T-helper 17 cell (primary cell): Measurements from ENCODE around the gene DTNBP1. TPM values are rescaled to one million over a fixed set of nuclear protein-coding genes. Genes with fewer than 3 reads are reported as not detected.

Experiments used
- ATAC-seq: fragments of 150-1000 bp; cut with Tn5 transposase; 2 replicates; pipeline ENCODE4 v1.10.0; 2021; ENCODE audit warnings: mild to moderate bottlenecking, moderate library complexity
- DNase-seq, 3 donors: peaks; one replicate each; pipeline versions ENCODE4 v3.0.0 to v3.0.0-alpha.2; 2020 to 2021
- H3K9me3 ChIP-seq: one replicate; pipeline ENCODE4 v1.7.0; 2013; ENCODE audit warnings: low read length, mild to moderate bottlenecking; ENCODE audit not compliant: control insufficient read depth, poor library complexity, severe bottlenecking
- H3K27ac Mint-ChIP-seq: one replicate; pipeline ENCODE4 v1.8.0; 2022; ENCODE audit warnings: mild to moderate bottlenecking, moderate library complexity, mixed read lengths
- H3K27me3 Mint-ChIP-seq: one replicate; pipeline ENCODE4 v1.8.0; 2022; ENCODE audit warnings: mixed read lengths
- H3K36me3 Mint-ChIP-seq: one replicate; pipeline ENCODE4 v1.8.0; 2022; ENCODE audit warnings: low read depth, mixed read lengths
- H3K4me1 Mint-ChIP-seq: one replicate; pipeline ENCODE4 v1.8.0; 2022; ENCODE audit warnings: mild to moderate bottlenecking, mixed read lengths
- H3K4me3 Mint-ChIP-seq: one replicate; pipeline ENCODE4 v1.8.0; 2022; ENCODE audit warnings: mild to moderate bottlenecking, moderate library complexity, mixed read lengths
- total RNA-seq, 4 donors: library from RNA in 2 of 4; stranded (reverse) in 2 of 4; gene quantifications; one replicate each; pipeline ENCODE4 v1.2.3 and lab custom pipeline; 2022 to 2026

DTNBP1 gene
- total RNA-seq, 2 donors from 2014 or later = 16.1 to 18.4 TPM

DNA sequence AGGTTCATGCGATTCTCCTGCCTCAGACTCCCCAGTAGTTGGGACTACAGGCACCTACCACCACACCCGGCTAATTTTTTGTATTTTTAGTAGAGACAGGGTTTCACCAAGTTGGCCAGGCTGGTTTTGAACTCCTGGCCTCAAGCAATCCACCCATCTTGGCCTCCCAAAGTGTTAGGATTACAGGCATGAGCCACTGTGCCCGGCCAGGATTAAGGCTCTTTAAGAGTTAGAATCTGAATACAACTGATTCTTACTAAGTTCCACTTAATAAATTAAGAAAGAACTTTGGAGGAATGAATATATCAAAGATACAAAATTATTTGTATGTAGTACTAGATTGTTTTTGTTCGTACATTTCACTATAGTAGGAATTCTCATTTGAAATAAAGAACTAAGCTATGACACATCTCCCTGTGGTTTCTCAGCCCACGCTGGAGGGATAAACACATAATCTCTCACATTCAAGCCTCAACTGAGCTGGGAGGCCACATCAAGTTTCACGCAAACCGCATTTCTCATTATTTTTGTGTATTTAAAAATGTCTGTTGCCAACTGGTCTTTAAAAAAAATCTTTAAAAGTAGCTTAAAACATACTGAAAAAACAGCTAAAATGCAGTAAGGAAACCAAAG lies 34.2 kb downstream of the DTNBP1 start:
- H3K27me3 Mint-ChIP-seq = no peaks in the 10 kb centered on the region
- peak overlapping the region; percentile 49 for H3K27ac Mint-ChIP-seq
- no peaks in the 10 kb centered on the region for H3K9me3 ChIP-seq
- H3K4me1 Mint-ChIP-seq = peaks cover 16% of the 10 kb centered on the region
- no peak overlapping the region for H3K4me3 Mint-ChIP-seq
- ATAC-seq (peak; percentile 42), DNase-seq (no peak)
- H3K36me3 Mint-ChIP-seq = no peaks in the 10 kb centered on the region

DNA sequence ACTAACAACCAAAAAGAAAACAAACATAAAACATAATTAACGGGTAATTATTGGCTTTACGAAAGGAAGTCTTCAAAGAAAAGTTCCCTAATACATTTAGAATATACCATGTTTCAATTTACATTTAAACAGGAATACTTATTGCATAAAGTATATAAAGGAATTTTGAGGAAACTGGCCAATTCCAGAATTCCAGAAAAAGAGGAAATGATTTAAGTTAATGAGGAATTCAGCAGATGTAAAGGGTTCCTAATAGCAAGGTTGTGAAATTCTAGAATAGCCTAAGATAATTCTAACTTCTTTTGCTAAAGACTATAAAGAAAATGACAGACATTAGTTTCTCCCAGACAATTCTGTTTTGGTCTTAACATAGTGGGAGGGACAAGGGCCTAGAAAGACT lies 35.0 kb downstream of the DTNBP1 start:
- DNase-seq (no peak), ATAC-seq (no peak)
- Mint-ChIP-seq H3K36me3 (no peaks in the 10 kb centered on the region), H3K27me3 (no peaks in the 10 kb centered on the region), H3K27ac (peak overlapping the region; percentile 56), H3K4me1 (peaks cover 16% of the 10 kb centered on the region), H3K4me3 (no peak overlapping the region)
- no peaks in the 10 kb centered on the region for H3K9me3 ChIP-seq

DNA sequence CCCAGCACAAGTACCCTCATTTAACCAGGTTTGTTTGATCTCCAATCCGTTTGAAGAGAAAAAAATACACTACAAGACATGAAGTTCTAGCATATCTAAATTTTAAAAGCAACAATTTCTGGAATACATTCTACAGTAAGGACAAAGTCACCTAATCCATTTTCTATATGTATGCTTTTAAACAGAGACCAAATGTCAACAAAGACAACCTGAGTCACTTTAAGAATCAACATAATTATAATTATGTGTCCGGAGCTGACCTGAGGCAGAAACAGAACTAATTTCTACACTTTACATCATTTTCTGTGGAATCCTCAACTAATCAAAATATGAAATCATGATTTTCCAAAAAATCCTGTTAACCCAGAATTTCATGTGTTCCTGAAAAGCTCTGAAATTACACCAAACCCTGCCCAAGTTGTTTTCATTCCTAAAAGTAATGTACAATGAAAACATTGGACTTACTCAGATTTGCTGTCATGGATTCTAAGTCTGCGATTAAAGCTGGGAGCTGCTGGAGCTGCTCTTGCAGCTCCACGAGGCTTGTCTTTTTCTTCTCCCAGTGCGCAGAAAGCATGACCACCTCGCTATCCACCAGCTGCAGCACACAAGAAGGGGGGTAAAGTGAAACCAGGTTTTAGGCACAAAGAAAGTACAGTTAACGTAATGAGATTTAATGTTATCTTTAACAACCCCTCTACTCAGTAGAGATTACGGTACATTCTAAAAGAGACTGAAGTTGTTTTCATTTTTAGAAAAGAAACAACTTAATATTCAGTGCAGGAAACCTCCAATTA lies 35.8 kb downstream of the DTNBP1 start:
- H3K4me1 Mint-ChIP-seq = peaks cover 16% of the 10 kb centered on the region
- no peaks in the 10 kb centered on the region for H3K9me3 ChIP-seq
- no peak for DNase-seq
- H3K4me3 Mint-ChIP-seq = no peak overlapping the region
- no peaks in the 10 kb centered on the region for H3K36me3 Mint-ChIP-seq
- no peaks in the 10 kb centered on the region for H3K27me3 Mint-ChIP-seq
- ATAC-seq = no peak
- peak overlapping the region; percentile 56 for H3K27ac Mint-ChIP-seq

DNA sequence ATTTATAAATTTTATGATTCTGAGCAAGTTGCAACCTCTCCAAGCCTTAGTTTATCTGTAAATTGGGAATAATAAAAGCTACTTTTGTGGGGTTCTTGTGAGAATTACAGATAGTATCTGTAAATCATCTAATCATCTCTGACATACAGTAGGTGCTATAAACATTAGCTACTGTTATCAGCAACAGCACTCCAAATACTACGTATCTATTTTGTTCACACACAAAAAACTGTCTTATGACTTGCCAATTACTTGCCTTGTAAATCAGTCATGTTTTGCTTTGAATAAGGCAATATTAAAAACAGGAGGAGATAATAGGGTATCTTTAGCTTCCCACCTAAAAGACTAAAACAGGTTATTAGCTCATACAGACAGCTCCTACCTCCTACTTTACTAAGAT lies 36.7 kb downstream of the DTNBP1 start:
- no peak overlapping the region for H3K4me3 Mint-ChIP-seq
- no peak overlapping the region for H3K27ac Mint-ChIP-seq
- H3K36me3 Mint-ChIP-seq = peaks cover 3% of the 10 kb centered on the region
- no peaks in the 10 kb centered on the region for H3K27me3 Mint-ChIP-seq
- H3K4me1 Mint-ChIP-seq = peaks cover 21% of the 10 kb centered on the region
- ATAC-seq (no peak), DNase-seq (no peak)
- H3K9me3 ChIP-seq = no peaks in the 10 kb centered on the region

DNA sequence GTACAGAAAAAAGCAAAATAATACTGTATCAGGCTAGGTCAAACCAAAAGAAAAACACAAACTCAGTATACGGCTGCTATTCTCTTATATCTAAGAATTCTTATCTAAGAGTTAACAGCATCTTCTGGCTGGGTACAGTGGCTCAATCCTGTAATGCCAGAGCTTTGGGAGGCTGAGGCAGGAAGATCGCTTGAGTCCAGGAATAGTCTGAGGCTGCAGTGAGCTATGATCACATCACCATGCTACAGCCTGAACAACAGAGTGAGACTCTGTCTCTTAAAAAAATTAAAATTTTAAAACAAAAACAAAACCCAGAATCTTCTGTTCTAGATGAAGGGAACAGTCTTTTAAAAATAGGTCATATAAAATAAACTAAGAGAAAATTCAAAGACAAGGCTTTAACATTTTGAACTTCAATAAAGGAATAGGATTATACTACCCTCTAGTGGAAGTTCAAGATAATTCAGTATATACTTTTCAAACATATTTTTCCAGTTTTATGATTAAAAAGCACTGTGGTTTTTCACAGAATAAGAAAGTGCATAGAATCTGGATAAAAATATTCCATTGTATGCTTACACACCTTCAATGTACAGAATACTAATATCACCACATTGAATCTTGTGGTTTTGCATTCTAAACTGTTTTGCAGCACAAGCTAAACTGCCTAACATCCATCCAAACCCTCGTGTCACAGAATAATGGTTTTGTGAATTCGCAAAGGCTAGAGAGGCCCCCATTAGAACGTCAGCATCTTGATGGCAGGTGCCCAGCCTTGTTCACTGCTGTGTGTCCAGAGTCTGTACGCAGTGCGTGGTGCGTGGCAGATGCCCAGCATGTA lies 39.3 kb downstream of the DTNBP1 start:
- no peak overlapping the region for H3K27ac Mint-ChIP-seq
- no peaks in the 10 kb centered on the region for H3K9me3 ChIP-seq
- no peak overlapping the region for H3K4me3 Mint-ChIP-seq
- peaks cover 3% of the 10 kb centered on the region for H3K36me3 Mint-ChIP-seq
- H3K27me3 Mint-ChIP-seq = no peaks in the 10 kb centered on the region
- ATAC-seq (no peak), DNase-seq (no peak)
- peaks cover 20% of the 10 kb centered on the region for H3K4me1 Mint-ChIP-seq

DNA sequence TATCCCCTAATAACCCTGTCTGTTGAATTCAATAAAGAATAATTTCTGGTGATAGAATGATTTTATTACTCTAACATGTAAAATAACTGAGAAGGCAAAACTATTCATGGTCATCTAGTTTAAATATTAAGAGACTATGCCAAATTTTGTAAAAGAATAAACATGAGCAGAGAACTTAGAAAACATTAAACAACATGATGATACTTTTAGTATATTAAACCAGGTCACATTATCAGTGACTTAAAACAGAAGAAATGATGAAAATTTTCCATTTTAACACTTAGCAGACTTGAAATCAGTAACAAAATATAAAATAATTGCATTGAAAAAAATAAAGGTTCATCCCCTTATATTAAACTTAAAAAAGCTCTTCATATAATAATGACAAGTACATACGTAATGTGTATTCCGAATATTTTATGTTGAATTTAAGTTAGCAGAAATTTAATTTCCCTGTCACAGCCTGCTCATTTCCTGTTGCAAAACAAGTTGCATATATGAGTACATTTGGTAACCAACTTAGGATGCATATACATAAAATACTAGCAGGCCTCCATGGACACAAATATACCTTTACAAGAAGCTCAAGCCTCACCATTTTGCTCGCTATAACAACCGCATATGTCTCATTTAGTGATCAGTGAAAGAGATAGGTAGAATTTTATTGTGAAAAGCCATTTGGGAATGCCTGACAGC lies 40.6 kb downstream of the DTNBP1 start:
- no peaks in the 10 kb centered on the region for H3K9me3 ChIP-seq
- DNase-seq = no peak
- Mint-ChIP-seq H3K27me3 (no peaks in the 10 kb centered on the region), H3K4me1 (peaks cover 22% of the 10 kb centered on the region), H3K27ac (no peak overlapping the region), H3K36me3 (peaks cover 3% of the 10 kb centered on the region), H3K4me3 (no peak overlapping the region)
- ATAC-seq = no peak

DNA sequence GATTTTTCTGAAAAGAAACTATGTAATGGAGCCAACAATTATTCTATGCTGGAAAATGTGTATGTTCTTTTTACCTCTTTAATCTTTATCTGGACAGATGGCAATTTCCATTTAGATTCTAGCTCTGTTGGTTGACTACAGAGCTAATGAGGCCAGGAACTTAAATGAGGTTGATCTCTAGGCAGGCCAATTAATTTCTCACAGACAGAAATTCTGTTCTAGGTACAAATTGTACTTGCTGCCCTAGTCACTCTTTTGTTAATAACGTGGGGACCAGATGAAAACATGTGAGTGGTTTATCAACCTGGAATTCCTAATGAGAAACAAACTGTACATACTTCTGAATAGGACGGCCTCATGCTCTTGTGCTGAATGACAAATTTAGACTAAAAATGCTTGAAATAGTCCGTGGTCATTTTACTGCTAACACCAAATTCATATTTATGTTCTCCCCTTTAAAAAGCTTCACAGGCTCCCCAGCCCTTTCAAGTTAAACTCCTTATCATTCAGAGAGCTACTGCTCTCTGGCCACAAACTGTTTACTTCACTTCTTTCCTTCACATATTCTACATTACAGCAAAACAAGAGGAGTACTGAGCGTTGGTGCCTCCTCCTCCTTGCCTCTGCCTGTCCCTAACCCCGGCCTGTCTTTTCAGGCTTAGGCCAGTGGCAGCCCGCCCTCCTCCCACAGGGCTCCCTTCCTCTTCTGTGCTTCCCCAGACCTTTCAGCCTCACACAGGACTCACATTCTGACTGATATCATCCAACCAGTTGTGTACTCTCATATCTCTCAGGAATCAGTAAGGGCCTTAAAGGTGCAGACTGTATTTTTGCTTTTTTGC lies 41.4 kb downstream of the DTNBP1 start:
- Mint-ChIP-seq H3K4me1 (peaks cover 23% of the 10 kb centered on the region), H3K27me3 (no peaks in the 10 kb centered on the region), H3K36me3 (peaks cover 3% of the 10 kb centered on the region), H3K27ac (no peak overlapping the region), H3K4me3 (no peak overlapping the region)
- DNase-seq (no peak), ATAC-seq (no peak)
- H3K9me3 ChIP-seq = no peaks in the 10 kb centered on the region

DNA sequence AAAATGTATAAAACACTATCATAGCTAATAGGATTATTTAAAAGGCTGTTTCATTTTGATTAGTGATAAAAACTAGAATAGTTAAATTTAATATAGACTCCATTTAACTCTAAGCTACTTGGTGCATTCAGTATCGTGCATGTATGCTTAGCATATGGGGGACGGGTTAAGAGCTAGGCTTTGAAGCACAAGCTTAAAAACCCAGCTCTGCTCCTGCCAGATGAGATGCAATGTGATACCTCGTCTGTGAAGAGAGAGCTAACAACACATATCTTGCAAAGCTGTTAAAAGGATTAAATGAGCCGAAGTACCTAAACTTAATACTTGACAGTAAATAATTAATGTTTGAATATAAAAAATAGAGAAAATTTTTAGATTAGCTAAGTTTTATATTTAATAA lies 42.2 kb downstream of the DTNBP1 start:
- Mint-ChIP-seq H3K27me3 (no peaks in the 10 kb centered on the region), H3K27ac (no peak overlapping the region), H3K4me3 (no peak overlapping the region), H3K36me3 (peaks cover 3% of the 10 kb centered on the region), H3K4me1 (peaks cover 24% of the 10 kb centered on the region)
- DNase-seq = no peak
- H3K9me3 ChIP-seq = no peaks in the 10 kb centered on the region
- ATAC-seq = no peak

DNA sequence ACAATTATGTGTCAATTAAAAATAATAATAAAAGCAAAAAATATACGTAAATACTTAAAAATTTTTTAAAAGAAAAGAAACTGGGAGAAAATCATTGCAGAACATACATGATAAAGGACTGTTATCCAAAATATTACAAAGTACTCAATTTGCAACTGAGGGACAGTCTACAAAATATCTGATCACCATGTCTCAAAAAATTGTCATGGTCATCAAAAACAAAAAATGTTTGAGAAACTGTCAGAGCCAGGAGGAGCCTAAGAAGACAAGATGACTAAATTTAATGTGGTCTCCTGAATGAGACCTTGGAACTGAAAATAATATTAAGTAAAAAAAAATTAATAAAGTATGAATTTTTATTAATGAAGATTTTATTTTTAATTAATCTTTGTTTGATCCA lies 43.5 kb downstream of the DTNBP1 start:
- ATAC-seq = no peak
- Mint-ChIP-seq H3K27ac (no peak overlapping the region), H3K4me3 (no peak overlapping the region), H3K36me3 (peaks cover 3% of the 10 kb centered on the region), H3K27me3 (no peaks in the 10 kb centered on the region), H3K4me1 (peaks cover 19% of the 10 kb centered on the region)
- no peak for DNase-seq
- no peaks in the 10 kb centered on the region for H3K9me3 ChIP-seq

DNA sequence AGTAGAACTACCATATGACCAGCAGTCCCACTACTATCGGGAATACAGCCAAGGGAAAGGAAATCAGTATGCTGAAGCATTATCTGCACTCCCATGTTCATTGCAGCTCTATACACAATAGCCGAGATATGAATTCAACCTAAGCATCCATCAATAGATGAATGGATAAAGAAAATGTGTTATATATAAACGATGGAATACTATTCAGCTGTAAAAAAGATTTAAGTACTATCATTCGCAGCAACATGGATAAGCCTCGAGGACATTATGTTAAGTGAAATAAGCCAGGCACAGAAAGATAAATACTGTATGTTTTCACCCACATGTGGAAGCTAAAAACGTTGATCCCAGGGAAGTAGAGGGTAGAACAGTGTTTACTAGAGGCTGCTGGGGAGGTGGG lies 44.1 kb downstream of the DTNBP1 start:
- ATAC-seq (no peak), DNase-seq (no peak)
- Mint-ChIP-seq H3K36me3 (peaks cover 9% of the 10 kb centered on the region), H3K27me3 (no peaks in the 10 kb centered on the region), H3K4me3 (no peak overlapping the region), H3K4me1 (peaks cover 21% of the 10 kb centered on the region), H3K27ac (no peak overlapping the region)
- H3K9me3 ChIP-seq = no peaks in the 10 kb centered on the region

DNA sequence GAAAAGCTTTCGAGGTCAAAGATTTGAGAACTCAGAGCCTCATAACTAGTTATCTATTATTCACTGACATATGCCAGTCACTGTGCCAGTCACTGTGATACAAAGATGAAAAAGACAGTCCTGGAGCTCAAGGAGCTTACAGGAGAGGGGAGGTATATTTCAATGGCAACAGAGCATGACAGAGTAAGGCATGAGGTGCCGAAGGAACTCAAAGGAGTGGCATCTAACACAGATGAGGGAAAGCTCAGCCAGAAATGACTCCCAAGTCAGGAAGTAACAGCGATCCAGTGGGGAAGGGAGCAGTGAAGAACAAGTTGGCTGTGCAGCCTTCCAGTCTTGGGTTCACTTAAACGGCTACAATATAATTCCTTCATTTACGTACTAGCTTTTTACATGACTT lies 46.6 kb downstream of the DTNBP1 start:
- no peaks in the 10 kb centered on the region for H3K9me3 ChIP-seq
- peaks cover 13% of the 10 kb centered on the region for H3K36me3 Mint-ChIP-seq
- H3K27me3 Mint-ChIP-seq = no peaks in the 10 kb centered on the region
- no peak overlapping the region for H3K27ac Mint-ChIP-seq
- ATAC-seq (no peak), DNase-seq (no peak)
- H3K4me1 Mint-ChIP-seq = peaks cover 21% of the 10 kb centered on the region
- H3K4me3 Mint-ChIP-seq = no peak overlapping the region

DNA sequence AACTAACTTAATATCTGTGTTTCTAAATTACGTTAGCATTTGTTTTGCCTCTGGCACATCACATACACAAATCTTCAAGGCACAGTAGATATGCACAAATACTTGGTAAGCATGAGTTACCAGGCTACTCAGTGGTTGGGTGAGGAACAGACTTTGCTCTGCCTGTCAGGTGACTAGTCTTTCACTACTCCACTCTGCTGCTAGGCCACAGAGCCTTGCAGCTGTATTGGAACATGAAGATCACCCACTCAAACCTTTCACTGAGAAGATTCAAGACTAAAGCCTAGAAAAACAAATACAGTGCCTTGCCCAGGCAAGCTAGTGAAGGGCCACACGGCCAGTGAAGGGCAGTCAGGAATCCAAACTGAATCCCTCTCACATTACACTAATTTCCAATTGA lies 47.0 kb downstream of the DTNBP1 start:
- peaks cover 13% of the 10 kb centered on the region for H3K36me3 Mint-ChIP-seq
- H3K27ac Mint-ChIP-seq = no peak overlapping the region
- no peaks in the 10 kb centered on the region for H3K9me3 ChIP-seq
- no peak for DNase-seq
- H3K4me1 Mint-ChIP-seq = peaks cover 21% of the 10 kb centered on the region
- no peak overlapping the region for H3K4me3 Mint-ChIP-seq
- ATAC-seq = no peak
- H3K27me3 Mint-ChIP-seq = no peaks in the 10 kb centered on the region
